ELF-1 (cell line): ENCODE results near the gene MTIF3.

Experiments
- DNase-seq: peaks from one replicate; pipeline ENCODE4 v3.0.0-alpha.2; 2016; ENCODE audit warnings: low read depth, low spot score

Gene MTIF3

DNA sequence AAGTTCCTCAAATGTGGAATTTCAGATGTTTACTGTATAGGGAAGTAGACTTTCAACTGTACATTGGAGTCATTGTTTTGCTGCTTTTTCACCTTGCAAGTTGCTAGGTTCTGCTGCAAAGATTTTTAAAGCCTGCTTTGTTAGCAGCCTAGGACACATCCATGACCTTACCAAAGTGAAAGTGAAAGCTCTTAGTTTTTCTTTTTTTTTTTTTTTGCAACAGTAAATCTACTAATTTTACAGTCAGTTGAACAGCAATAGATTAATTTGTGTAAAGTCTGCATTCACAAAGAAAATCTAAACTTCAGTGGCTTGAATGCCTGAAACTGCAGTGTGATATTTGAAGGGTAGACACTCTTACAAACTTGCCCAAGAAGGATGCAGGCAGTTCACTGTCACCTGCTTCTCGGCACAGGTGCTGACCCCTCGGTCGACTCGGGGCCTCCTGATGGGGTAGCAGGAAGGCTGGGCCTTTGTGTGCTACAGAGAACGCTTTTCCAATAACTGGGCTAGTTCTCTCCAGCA is 5.0 kb upstream of the MTIF3 start:
- DNase-seq: no peak

GRCh38 chr13:27450921-27451471 is 632 bp upstream of the MTIF3 start:
- DNase-seq: no peak

- DNase-seq: no peak
Observed at GRCh38 chr13:27449081-27449603, 1.2 kb downstream of the MTIF3 start.

- no peak for DNase-seq
Observed at GRCh38 chr13:27448308-27448707, 2.1 kb downstream of the MTIF3 start.

- no peak for DNase-seq
Observed at GRCh38 chr13:27446986-27447583, 3.3 kb downstream of the MTIF3 start.

DNA sequence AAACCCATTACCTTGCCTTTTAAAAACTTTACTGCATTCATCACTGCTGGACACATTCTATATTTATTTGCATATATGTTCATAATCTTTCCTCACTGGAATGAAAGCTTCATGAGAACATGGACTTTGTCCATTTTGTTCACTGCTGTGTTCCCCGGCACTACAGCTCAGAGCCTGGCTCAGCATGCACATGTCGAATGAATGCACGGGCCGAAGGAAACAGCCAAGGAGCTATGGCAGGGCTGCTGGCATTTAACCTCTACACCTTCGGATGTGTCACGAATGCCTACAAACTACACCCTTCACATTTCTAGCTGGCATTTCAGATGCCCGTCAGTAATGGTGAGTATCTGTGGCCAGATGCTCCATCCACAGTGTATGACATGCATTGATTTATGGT is 7.6 kb downstream of the MTIF3 start:
- no peak for DNase-seq

DNA sequence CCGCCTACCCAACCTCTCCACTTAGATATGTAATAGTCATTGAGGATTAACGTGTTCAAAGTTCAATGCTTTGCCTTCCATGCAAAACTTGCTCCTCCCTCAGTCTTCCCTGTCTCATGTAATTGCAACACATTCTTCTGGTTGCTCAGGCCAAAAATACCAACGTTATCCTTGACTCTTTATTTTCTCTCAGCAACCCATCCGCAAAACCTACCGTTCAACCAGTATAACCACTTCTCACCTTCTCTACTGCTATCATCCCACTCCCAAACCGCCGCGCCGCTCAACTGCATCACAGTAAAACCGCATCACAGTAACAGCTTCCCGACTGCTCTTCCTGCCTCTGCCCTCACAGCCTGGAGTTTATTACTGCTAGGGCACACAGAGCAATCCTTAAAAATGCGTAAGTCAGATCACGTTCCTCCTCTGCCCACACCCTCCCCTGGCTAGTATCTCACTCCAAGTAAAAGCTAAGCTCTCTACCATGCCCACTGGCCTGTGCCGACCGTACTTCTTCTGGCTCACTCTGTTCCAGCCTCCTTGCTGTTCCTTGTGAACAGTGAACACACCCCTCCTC is 8.2 kb downstream of the MTIF3 start:
- peak; percentile 56 for DNase-seq

- no peak for DNase-seq
Observed at GRCh38 chr13:27440408-27440807, 10.0 kb downstream of the MTIF3 start.

GRCh38 chr13:27437126-27437525 is 13.2 kb downstream of the MTIF3 start:
- DNase-seq: no peak

DNA sequence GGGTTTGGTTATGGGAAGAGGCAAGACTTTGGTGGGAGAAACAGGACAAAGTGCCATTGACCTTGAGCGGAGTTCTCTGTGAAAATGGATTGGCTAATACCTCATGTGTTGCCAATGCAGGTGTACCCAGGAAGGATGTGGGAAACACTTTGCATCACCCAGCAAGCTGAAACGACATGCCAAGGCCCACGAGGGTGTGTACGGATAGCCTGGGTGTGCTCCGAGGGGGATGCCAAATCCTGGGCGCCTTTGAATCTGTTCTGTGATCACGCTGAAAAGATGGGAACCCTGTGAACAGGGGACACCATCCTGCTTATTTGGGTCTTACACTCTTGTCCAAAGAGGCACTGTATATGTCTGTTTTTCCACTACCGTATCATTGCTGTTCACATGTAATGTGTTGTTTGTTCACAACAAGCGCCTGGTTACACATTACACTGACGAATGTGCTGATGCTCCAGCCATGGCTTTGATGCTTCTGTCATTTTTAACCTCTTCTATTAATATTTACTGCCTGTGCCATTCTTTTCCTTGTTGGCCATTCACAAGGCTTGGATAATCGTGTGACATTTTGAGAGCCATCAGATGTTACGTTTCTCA is 17.7 kb downstream of the MTIF3 start:
- DNase-seq: no peak

- DNase-seq: no peak
Observed at GRCh38 chr13:27432180-27432579, 18.2 kb downstream of the MTIF3 start.

- no peak for DNase-seq
Observed at GRCh38 chr13:27428160-27428559, 22.2 kb downstream of the MTIF3 start.

DNA sequence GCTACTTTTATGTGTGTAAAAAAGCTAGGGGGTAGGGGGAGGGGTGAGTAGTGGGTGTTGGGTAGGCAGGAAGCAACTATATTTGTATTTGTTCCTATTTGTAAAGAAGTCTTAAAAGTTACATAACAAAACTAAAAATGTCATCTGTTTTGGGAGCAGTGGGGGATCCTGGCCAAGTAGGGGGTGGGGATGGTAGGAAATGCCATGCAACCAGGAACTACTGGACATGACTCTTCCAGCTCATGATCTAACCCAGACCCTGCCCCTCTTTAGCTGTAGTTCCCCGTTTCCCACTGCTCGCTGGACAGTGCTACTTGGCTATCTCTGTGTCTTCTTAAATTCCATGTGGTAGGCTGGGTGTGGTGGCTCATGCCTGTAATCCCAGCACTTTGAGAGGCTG is 22.7 kb downstream of the MTIF3 start:
- no peak for DNase-seq

- peak; percentile 77 for DNase-seq
Observed at GRCh38 chr13:27425918-27426630, 24.3 kb downstream of the MTIF3 start.

DNA sequence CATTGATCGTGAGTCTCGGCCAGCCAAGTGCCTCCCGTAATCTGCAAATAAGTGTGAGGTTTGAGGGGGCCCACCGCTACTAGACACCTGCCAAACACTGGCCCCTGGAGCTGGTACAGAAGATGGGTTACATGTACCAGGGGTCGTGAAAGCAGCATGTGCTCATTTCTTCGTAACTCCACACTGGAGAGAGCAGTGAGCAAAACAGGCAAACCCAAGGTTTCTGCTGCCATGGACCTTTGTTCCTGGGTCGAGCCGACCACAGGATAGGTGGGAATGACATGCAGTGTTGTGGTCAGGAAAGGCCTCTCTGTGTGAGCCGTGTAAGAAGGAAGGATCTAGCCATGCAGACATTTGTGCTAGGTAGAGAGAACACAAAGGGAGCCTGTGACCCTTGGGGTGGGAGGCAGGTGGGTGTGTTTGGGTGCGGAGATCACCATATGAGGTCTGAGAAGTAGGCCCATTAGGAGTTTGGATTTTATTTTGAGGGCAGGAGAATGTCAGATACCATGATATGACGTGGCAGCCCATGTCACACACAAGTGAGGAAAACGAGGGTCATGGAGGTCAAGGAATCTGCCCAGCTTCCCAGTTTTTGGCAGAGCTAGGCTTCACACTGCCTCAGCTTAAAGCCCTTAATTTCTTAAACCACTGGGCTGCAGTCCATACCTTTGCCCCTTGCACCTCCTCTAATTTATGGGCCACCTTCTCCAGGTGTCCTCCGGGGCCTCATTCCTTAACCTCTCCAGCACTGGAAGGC is 25.0 kb downstream of the MTIF3 start:
- no peak for DNase-seq

GRCh38 chr13:27424246-27425157 is 25.9 kb downstream of the MTIF3 start, which contains the start of gene GTF3A:
Gene GTF3A, plus strand, starts transcription at chr13:27424619.
- DNase-seq: peak; percentile 89

GRCh38 chr13:27423333-27423732 is 27.0 kb downstream of the MTIF3 start:
- no peak for DNase-seq

DNA sequence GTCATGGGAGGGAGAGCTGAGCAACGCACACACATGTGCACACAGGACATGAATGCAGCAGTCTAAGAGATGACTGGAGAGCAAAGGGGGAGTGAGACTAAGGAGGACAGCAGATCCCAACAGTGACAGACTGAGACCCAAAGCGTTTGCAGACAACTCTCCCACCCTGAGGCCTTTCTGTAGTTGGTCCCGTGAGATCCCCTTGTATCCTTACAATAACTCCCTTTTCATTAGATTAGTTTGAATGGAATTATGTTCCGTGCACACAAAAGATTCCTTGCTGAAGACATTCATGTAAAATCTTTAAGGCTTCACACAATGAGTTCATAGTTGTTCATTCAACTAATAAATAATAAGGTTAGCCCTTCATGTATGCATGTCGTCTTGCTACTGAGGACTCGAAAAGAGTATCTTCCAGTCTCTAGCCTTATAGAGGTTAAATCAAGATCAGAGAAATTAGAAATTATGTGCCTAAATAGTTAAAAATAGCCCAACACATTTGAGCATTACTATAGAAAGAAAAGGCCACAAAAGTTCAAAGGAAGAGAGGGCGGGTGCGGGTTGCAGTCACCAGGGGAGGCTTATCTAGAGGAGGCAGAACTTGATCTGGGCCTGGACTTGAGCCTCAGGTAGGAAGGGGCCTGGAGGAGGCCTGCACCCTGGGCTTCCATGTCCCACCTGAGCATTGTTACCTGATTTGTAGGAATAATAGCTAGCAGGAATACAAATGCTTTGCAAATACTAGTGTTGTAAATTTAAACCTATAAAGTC is 29.1 kb downstream of the MTIF3 start:
- DNase-seq: no peak

GRCh38 chr13:27419328-27419727 is 31.0 kb downstream of the MTIF3 start:
- DNase-seq: no peak
